DMS 273 (cell line): Measurements from ENCODE around the gene FFAR3.
A peak's percentile ranks its signal among the peaks of the same experiment; 100 is the strongest.

ENCODE experiments used
- DNase-seq: peaks from one replicate; lab custom pipeline; 2025; ENCODE audit not compliant: unreplicated experiment; lab: John Stamatoyannopoulos, UW

FFAR3 gene

GRCh38 chr19:35357867-35358573 is at the start of gene FFAR3:
Gene FFAR3, plus strand, starts transcription at chr19:35358460. Its CDS starts 431 bp downstream, at chr19:35358891.
- no peak for DNase-seq

- DNase-seq, result no peak
Observed at GRCh38 chr19:35308910-35309309, 49.4 kb upstream of the FFAR3 start.

GRCh38 chr19:35309481-35310279 is 48.6 kb upstream of the FFAR3 start:
- DNase-seq, result no peak

- no peak for DNase-seq
Observed at GRCh38 chr19:35310331-35310730, 47.9 kb upstream of the FFAR3 start.

GRCh38 chr19:35310811-35311465 is 47.3 kb upstream of the FFAR3 start:
- DNase-seq, result no peak

- no peak for DNase-seq
Observed at GRCh38 chr19:35311901-35312665, 46.2 kb upstream of the FFAR3 start.

GRCh38 chr19:35313587-35313986 is 44.7 kb upstream of the FFAR3 start:
- DNase-seq, result no peak

GRCh38 chr19:35314031-35314430 is 44.2 kb upstream of the FFAR3 start:
- no peak for DNase-seq

GRCh38 chr19:35314858-35315470 is 43.3 kb upstream of the FFAR3 start:
- no peak for DNase-seq

- no peak for DNase-seq
Observed at GRCh38 chr19:35315883-35316282, 42.4 kb upstream of the FFAR3 start.

GRCh38 chr19:35316560-35316959 is 41.7 kb upstream of the FFAR3 start:
- no peak for DNase-seq

- no peak for DNase-seq
Observed at GRCh38 chr19:35317464-35318043, 40.7 kb upstream of the FFAR3 start.

- peak; percentile 34 for DNase-seq
Observed at GRCh38 chr19:35318679-35319448, 39.4 kb upstream of the FFAR3 start.

GRCh38 chr19:35320065-35320713 is 38.1 kb upstream of the FFAR3 start:
- DNase-seq, result no peak

- no peak for DNase-seq
Observed at GRCh38 chr19:35321291-35321690, 37.0 kb upstream of the FFAR3 start.

GRCh38 chr19:35322014-35322413 is 36.2 kb upstream of the FFAR3 start:
- DNase-seq, result no peak

GRCh38 chr19:35327642-35328041 is 30.6 kb upstream of the FFAR3 start:
- DNase-seq, result peak; percentile 32

GRCh38 chr19:35328851-35329285 is 29.4 kb upstream of the FFAR3 start, which contains the start of gene CD22:
Gene CD22, plus strand, starts transcription at chr19:35329187. Its CDS starts 2,854 bp downstream, at chr19:35332041.
- DNase-seq, result no peak

GRCh38 chr19:35329323-35329722 is 28.9 kb upstream of the FFAR3 start:
- DNase-seq, result no peak
